IPS-20b (cell line): ENCODE data around the gene PGAP3.

ENCODE experiments used
- H3K27ac ChIP-seq: one replicate; pipeline ENCODE4 v1.5.1; 2013; ENCODE audit warnings: low read length
- H3K27me3 ChIP-seq: 2 replicates; pipeline ENCODE4 v1.6.1; 2013; ENCODE audit warnings: mild to moderate bottlenecking, low read length, inconsistent platforms; ENCODE audit not compliant: insufficient read depth
- H3K36me3 ChIP-seq: 2 replicates; pipeline ENCODE4 v1.6.1; 2013; ENCODE audit warnings: low read depth, mild to moderate bottlenecking, inconsistent platforms, low read length, moderate library complexity; ENCODE audit not compliant: insufficient read depth
- H3K4me1 ChIP-seq: 2 replicates; pipeline ENCODE4 v1.6.1; 2013; ENCODE audit warnings: mild to moderate bottlenecking, control low read depth, inconsistent platforms, low read length, moderate library complexity; ENCODE audit not compliant: insufficient read depth
- H3K4me3 ChIP-seq: 2 replicates; pipeline ENCODE4 v1.5.1; 2013; ENCODE audit warnings: mild to moderate bottlenecking, low read length, inconsistent platforms
- H3K9ac ChIP-seq: 2 replicates; pipeline ENCODE4 v1.6.1; 2013; ENCODE audit warnings: low read depth, mild to moderate bottlenecking, inconsistent platforms, low read length, moderate library complexity
- H3K9me3 ChIP-seq: 2 replicates; pipeline ENCODE4 v1.6.1; 2013; ENCODE audit warnings: mild to moderate bottlenecking, low read depth, low read length, inconsistent platforms; ENCODE audit not compliant: insufficient read depth

PGAP3 gene

GRCh38 chr17:39684369-39685192 is 3.3 kb downstream of the PGAP3 start:
- Histone ChIP-seq H3K4me1 (peaks cover 15% of the 10 kb centered on the region; the same call in 1 of the 2 replicates), H3K9ac (no peak overlapping the region), H3K27ac (no peak overlapping the region), H3K36me3 (peaks cover 18% of the 10 kb centered on the region), H3K27me3 (no peaks in the 10 kb centered on the region), H3K4me3 (no peak overlapping the region), H3K9me3 (no peaks in the 10 kb centered on the region)

- H3K36me3 ChIP-seq = peaks cover 21% of the 10 kb centered on the region
- no peak overlapping the region for H3K9ac ChIP-seq
- H3K27me3 ChIP-seq = no peaks in the 10 kb centered on the region
These were observed 4.4 kb downstream of the PGAP3 start for GRCh38 chr17:39683295-39683939.

GRCh38 chr17:39679521-39680192 is 8.2 kb downstream of the PGAP3 start:
- Histone ChIP-seq H3K36me3 (peaks cover 35% of the 10 kb centered on the region), H3K27me3 (no peaks in the 10 kb centered on the region), H3K27ac (no peak overlapping the region), H3K9me3 (no peaks in the 10 kb centered on the region), H3K4me1 (peaks cover 2% of the 10 kb centered on the region; the same call in 1 of the 2 replicates), H3K9ac (no peak overlapping the region; the same call in 1 of the 2 replicates), H3K4me3 (no peak overlapping the region)

More at GRCh38 chr17:39683295-39683939, 4.4 kb downstream of the PGAP3 start:
- Histone ChIP-seq H3K4me1 (peaks cover 11% of the 10 kb centered on the region; the same call in 1 of the 2 replicates), H3K27ac (no peak overlapping the region), H3K9me3 (no peaks in the 10 kb centered on the region), H3K4me3 (no peak overlapping the region)

GRCh38 chr17:39678340-39679116 is 9.3 kb downstream of the PGAP3 start:
- Histone ChIP-seq H3K4me1 (peaks cover 2% of the 10 kb centered on the region; the same call in 1 of the 2 replicates), H3K27me3 (no peaks in the 10 kb centered on the region), H3K27ac (no peak overlapping the region), H3K9ac (no peak overlapping the region), H3K4me3 (no peak overlapping the region), H3K36me3 (peaks cover 30% of the 10 kb centered on the region), H3K9me3 (no peaks in the 10 kb centered on the region)

- H3K9ac ChIP-seq = no peak overlapping the region
- H3K36me3 ChIP-seq = peaks cover 30% of the 10 kb centered on the region
- H3K4me3 ChIP-seq = no peak overlapping the region
- H3K9me3 ChIP-seq = no peaks in the 10 kb centered on the region
- H3K27ac ChIP-seq = no peak overlapping the region
- peaks cover 2% of the 10 kb centered on the region; the same call in 1 of the 2 replicates for H3K4me1 ChIP-seq
- no peaks in the 10 kb centered on the region for H3K27me3 ChIP-seq
These were observed 10.1 kb downstream of the PGAP3 start for GRCh38 chr17:39677542-39678339.

GRCh38 chr17:39677072-39677471 is 10.8 kb downstream of the PGAP3 start:
- peaks cover 2% of the 10 kb centered on the region; the same call in 1 of the 2 replicates for H3K4me1 ChIP-seq
- no peaks in the 10 kb centered on the region for H3K9me3 ChIP-seq
- H3K27me3 ChIP-seq = no peaks in the 10 kb centered on the region
- no peak overlapping the region for H3K9ac ChIP-seq
- H3K4me3 ChIP-seq = no peak overlapping the region
- H3K36me3 ChIP-seq = peaks cover 30% of the 10 kb centered on the region
- no peak overlapping the region for H3K27ac ChIP-seq

- Histone ChIP-seq H3K4me3 (no peak overlapping the region), H3K4me1 (peaks cover 2% of the 10 kb centered on the region; the same call in 1 of the 2 replicates), H3K27ac (no peak overlapping the region), H3K36me3 (peaks cover 30% of the 10 kb centered on the region), H3K9me3 (no peaks in the 10 kb centered on the region), H3K27me3 (no peaks in the 10 kb centered on the region; the same call in 1 of the 2 replicates), H3K9ac (no peak overlapping the region)
These were observed 11.5 kb downstream of the PGAP3 start for GRCh38 chr17:39676198-39676819.

- Histone ChIP-seq H3K4me3 (no peak overlapping the region), H3K9me3 (no peaks in the 10 kb centered on the region), H3K27me3 (peaks cover 6% of the 10 kb centered on the region), H3K27ac (no peak overlapping the region), H3K9ac (no peak overlapping the region), H3K4me1 (peaks cover 2% of the 10 kb centered on the region; the same call in 1 of the 2 replicates), H3K36me3 (peaks cover 24% of the 10 kb centered on the region)
These were observed 12.3 kb downstream of the PGAP3 start for GRCh38 chr17:39675390-39676082.

GRCh38 chr17:39674702-39675389 is 13.0 kb downstream of the PGAP3 start:
- Histone ChIP-seq H3K27ac (no peak overlapping the region), H3K27me3 (peaks cover 12% of the 10 kb centered on the region), H3K9ac (no peak overlapping the region)

More at GRCh38 chr17:39674702-39675389, 13.0 kb downstream of the PGAP3 start:
- Histone ChIP-seq H3K4me3 (no peak overlapping the region), H3K9me3 (no peaks in the 10 kb centered on the region), H3K36me3 (peaks cover 21% of the 10 kb centered on the region; the same call in 1 of the 2 replicates), H3K4me1 (peaks cover 2% of the 10 kb centered on the region; the same call in 1 of the 2 replicates)
